Pulmonary artery endothelial cell (primary cell): ENCODE results near the gene RNF207. TPM values are rescaled to one million over a fixed set of nuclear protein-coding genes. Genes with fewer than 3 reads are reported as not detected.

Source experiments
- DNase-seq: peaks from one replicate; pipeline ENCODE4 v3.0.0-alpha.2; 2011; ENCODE audit warnings: low read depth, low spot score
- total RNA-seq: library from RNA; depleted of rRNA; stranded (reverse); fragments of >200 nt; gene quantifications from 2 replicates; pipeline ENCODE4 v1.2.3, GENCODE V29; 2014

Gene RNF207
- total RNA-seq, 1 donor from 2014 or later: 3.4 TPM

- no peak for DNase-seq
Observed at GRCh38 chr1:6224718-6225117, 18.8 kb downstream of the RNF207 start.

GRCh38 chr1:6225651-6226050 lies 19.7 kb downstream of the RNF207 start:
- DNase-seq: no peak

- DNase-seq: no peak
Observed at GRCh38 chr1:6233376-6233775, 27.5 kb downstream of the RNF207 start.

GRCh38 chr1:6234502-6235295 lies 28.8 kb downstream of the RNF207 start:
- DNase-seq: no peak

GRCh38 chr1:6235296-6235677 lies 29.4 kb downstream of the RNF207 start:
- no peak for DNase-seq

GRCh38 chr1:6237093-6237492 lies 31.2 kb downstream of the RNF207 start:
- no peak for DNase-seq

- no peak for DNase-seq
Observed at GRCh38 chr1:6239213-6239752, 33.4 kb downstream of the RNF207 start.

- no peak for DNase-seq
Observed at GRCh38 chr1:6239950-6240768, 34.2 kb downstream of the RNF207 start.

GRCh38 chr1:6241107-6241886 lies 35.4 kb downstream of the RNF207 start:
- no peak for DNase-seq

GRCh38 chr1:6241887-6242740 lies 36.2 kb downstream of the RNF207 start:
- no peak for DNase-seq

- no peak for DNase-seq
Observed at GRCh38 chr1:6243053-6243834, 37.3 kb downstream of the RNF207 start.

GRCh38 chr1:6243993-6244392 lies 38.1 kb downstream of the RNF207 start, which contains the start of gene HES3:
Gene HES3 (plus strand): TSS chr1:6244179. CDS start chr1:6244366, 187 bp downstream.
- no peak for DNase-seq

- DNase-seq: no peak
Observed at GRCh38 chr1:6244401-6245049, 38.6 kb downstream of the RNF207 start.

- peak; percentile 29 for DNase-seq
Observed at GRCh38 chr1:6245086-6245868, 39.4 kb downstream of the RNF207 start.

- no peak for DNase-seq
Observed at GRCh38 chr1:6245869-6246496, 40.1 kb downstream of the RNF207 start.

- peak; percentile 22 for DNase-seq
Observed at GRCh38 chr1:6246497-6247467, 40.9 kb downstream of the RNF207 start.

- DNase-seq: no peak
Observed at GRCh38 chr1:6247651-6248050, 41.7 kb downstream of the RNF207 start.
